Right kidney (tissue), 1 donor: ENCODE results near the gene DBNDD1.

Experiments
- DNase-seq: peaks from one replicate; pipeline ENCODE4 v3.0.0-alpha.2; 2016

DBNDD1 gene

GRCh38 chr16:89962754-89963498 is 56.3 kb downstream of the DBNDD1 start:
- no peak for DNase-seq

- no peak for DNase-seq
Observed at GRCh38 chr16:89961920-89962319, 57.3 kb downstream of the DBNDD1 start.

- no peak for DNase-seq
Observed at GRCh38 chr16:89960966-89961365, 58.3 kb downstream of the DBNDD1 start.

GRCh38 chr16:89958596-89958995 is 60.7 kb downstream of the DBNDD1 start:
- no peak for DNase-seq

- no peak for DNase-seq
Observed at GRCh38 chr16:89958068-89958467, 61.2 kb downstream of the DBNDD1 start.

- DNase-seq = no peak
Observed at GRCh38 chr16:89957216-89957785, 62.0 kb downstream of the DBNDD1 start.

- DNase-seq = no peak
Observed at GRCh38 chr16:89956505-89957215, 62.6 kb downstream of the DBNDD1 start.

- DNase-seq = no peak
Observed at GRCh38 chr16:89955001-89955685, 64.1 kb downstream of the DBNDD1 start.
